GM19099 (cell line): ENCODE measurements around the gene CISH.

Experiments used
- POLR2A ChIP-seq: IDR thresholded peaks from 3 replicates; pipeline ENCODE4 v1.6.1; 2011; ENCODE audit warnings: low read depth; ENCODE audit not compliant: insufficient read length; ENCODE audit errors: extremely low read depth

CISH gene

GRCh38 chr3:50564321-50564720 lies 47.3 kb downstream of the CISH start:
- no peak for TF ChIP-seq POLR2A

- TF ChIP-seq POLR2A, result no peak
Measured at GRCh38 chr3:50563867-50564266, 47.7 kb downstream of the CISH start.

GRCh38 chr3:50562861-50563260 lies 48.7 kb downstream of the CISH start:
- TF ChIP-seq POLR2A, result no peak

- no peak for TF ChIP-seq POLR2A
Measured at GRCh38 chr3:50559702-50560101, 51.9 kb downstream of the CISH start.

GRCh38 chr3:50557915-50558314 lies 53.7 kb downstream of the CISH start:
- no peak for TF ChIP-seq POLR2A

- TF ChIP-seq POLR2A, result no peak
Measured at GRCh38 chr3:50557106-50557505, 54.5 kb downstream of the CISH start.
